IMR-90 (cell line): ENCODE results near the gene CPA5. TPM values are rescaled to one million over a fixed set of nuclear protein-coding genes. Genes with fewer than 3 reads are reported as not detected.
A peak's percentile ranks its signal among the peaks of the same experiment; 100 is the strongest.

Experiments
- ATAC-seq: fragments of 200-7000 bp; cut with Tn5 transposase; 2 replicates; pipeline ENCODE4 v1.9.1; 2020; ENCODE audit warnings: low read depth, mild to moderate bottlenecking, moderate library complexity
- BruUV-seq: library from RNA; stranded (reverse); fragments of 400-500 nt; replicated peaks from 2 replicates; lab custom pipeline; 2021; lab: Mats Ljungman, UMichigan
- CTCF ChIA-PET: fragments of 300-600 bp; formaldehyde crosslinking; extraction: SDS; loops from one replicate; lab custom pipeline; 2021; ENCODE audit warnings: antibody characterized with exemption; lab: Yijun Ruan, JAX
- POLR2A ChIA-PET: fragments of 300-600 bp; sonication (Branson Sonifier 250); formaldehyde crosslinking; loops from one replicate; lab custom pipeline; 2022; ENCODE audit warnings: antibody characterized with exemption; ENCODE audit not compliant: unreplicated experiment; lab: Charles Lee
- DNase-seq: peaks from one replicate; pipeline ENCODE4 v3.0.0; 2013
- H2AFZ ChIP-seq: replicated peaks from 2 replicates; pipeline ENCODE3; 2013; ENCODE audit warnings: low read length, mild to moderate bottlenecking; ENCODE audit not compliant: poor library complexity
- H2AK5ac ChIP-seq: 2 replicates; pipeline ENCODE4 v1.6.1; 2013; ENCODE audit warnings: low read depth, low read length, inconsistent platforms
- H2AK9ac ChIP-seq: replicated peaks from 2 replicates; pipeline ENCODE3; 2013; ENCODE audit warnings: mild to moderate bottlenecking, low read depth, low read length, moderate library complexity; ENCODE audit not compliant: poor library complexity
- H2BK120ac ChIP-seq: 2 replicates; pipeline ENCODE4 v1.6.1; 2013; ENCODE audit warnings: low read depth, low read length, inconsistent platforms
- H2BK15ac ChIP-seq: 3 replicates; pipeline ENCODE4 v1.6.1; 2013; ENCODE audit warnings: low read depth, low read length, inconsistent platforms
- H2BK20ac ChIP-seq: 2 replicates; pipeline ENCODE4 v1.6.1; 2013; ENCODE audit warnings: low read depth, mild to moderate bottlenecking, inconsistent platforms, low read length, moderate library complexity
- H2BK5ac ChIP-seq: 2 replicates; pipeline ENCODE4 v1.6.1; 2013; ENCODE audit warnings: mild to moderate bottlenecking, low read depth, low read length, inconsistent platforms; ENCODE audit not compliant: poor library complexity, severe bottlenecking
- H3K14ac ChIP-seq: replicated peaks from 2 replicates; pipeline ENCODE4 v1.6.1; 2013; ENCODE audit warnings: low read depth, low read length, inconsistent platforms
- H3K18ac ChIP-seq: 2 replicates; pipeline ENCODE4 v1.6.1; 2013; ENCODE audit warnings: low read depth, low read length, control low read depth
- H3K23ac ChIP-seq: 2 replicates; pipeline ENCODE4 v1.6.1; 2013; ENCODE audit warnings: low read depth, low read length, inconsistent platforms
- H3K27ac ChIP-seq: 2 replicates; pipeline ENCODE4 v1.5.1; 2013; ENCODE audit warnings: mild to moderate bottlenecking, control low read depth, low read length; ENCODE audit not compliant: insufficient read depth
- H3K27me3 ChIP-seq: 2 replicates; pipeline ENCODE4 v1.6.1; 2013; ENCODE audit warnings: low read length; ENCODE audit not compliant: control insufficient read depth, insufficient read depth
- H3K36me3 ChIP-seq: 2 replicates; pipeline ENCODE4 v1.6.1; 2013; ENCODE audit warnings: low read length, mixed read lengths; ENCODE audit not compliant: control insufficient read depth, insufficient read depth
- H3K4ac ChIP-seq: 2 replicates; pipeline ENCODE4 v1.6.1; 2013; ENCODE audit warnings: low read depth, low read length, inconsistent platforms
- H3K4me1 ChIP-seq: 2 replicates; pipeline ENCODE4 v1.6.1; 2013; ENCODE audit warnings: low read length, mixed read lengths; ENCODE audit not compliant: control insufficient read depth, insufficient read depth
- H3K4me2 ChIP-seq: 2 replicates; pipeline ENCODE4 v1.6.1; 2013; ENCODE audit warnings: low read depth, mild to moderate bottlenecking, control low read depth, low read length, moderate library complexity
- H3K4me3 ChIP-seq: 2 replicates; pipeline ENCODE4 v1.5.1; 2013; ENCODE audit warnings: low read depth, mild to moderate bottlenecking, control low read depth, low read length, moderate library complexity; ENCODE audit not compliant: insufficient read depth
- H3K56ac ChIP-seq: 2 replicates; pipeline ENCODE4 v1.6.1; 2013; ENCODE audit warnings: low read length, inconsistent platforms; ENCODE audit not compliant: insufficient read depth; ENCODE audit errors: extremely low read depth
- H3K79me1 ChIP-seq, 2 experiments: 2 replicates each; pipeline ENCODE4 v1.6.1; 2013; ENCODE audit warnings: low read length in 2 of 2, inconsistent platforms in 1 of 2, low read depth in 1 of 2
- H3K9ac ChIP-seq: 2 replicates; pipeline ENCODE4 v1.6.1; 2013; ENCODE audit warnings: low read depth, low read length, control low read depth
- H3K9me1 ChIP-seq: 2 replicates; pipeline ENCODE4 v1.6.1; 2013; ENCODE audit warnings: low read length, inconsistent platforms; ENCODE audit not compliant: insufficient read depth
- H3K9me3 ChIP-seq: 2 replicates; pipeline ENCODE4 v1.6.1; 2013; ENCODE audit warnings: low read length; ENCODE audit not compliant: control insufficient read depth, insufficient read depth
- H4K20me1 ChIP-seq: 2 replicates; pipeline ENCODE4 v1.6.1; 2013; ENCODE audit warnings: low read length, inconsistent platforms; ENCODE audit not compliant: insufficient read depth
- H4K5ac ChIP-seq: 2 replicates; pipeline ENCODE4 v1.6.1; 2013; ENCODE audit warnings: mild to moderate bottlenecking, low read depth, low read length, control low read depth
- H4K8ac ChIP-seq, 2 experiments: 2 replicates each; pipeline ENCODE4 v1.6.1; 2013; ENCODE audit warnings: low read depth in 2 of 2, low read length in 2 of 2, control low read depth in 1 of 2, inconsistent platforms in 1 of 2
- H4K91ac ChIP-seq: 2 replicates; pipeline ENCODE4 v1.6.1; 2013; ENCODE audit warnings: low read depth, low read length, inconsistent platforms; ENCODE audit not compliant: insufficient read depth
- CEBPB ChIP-seq: IDR thresholded peaks from 2 replicates; pipeline ENCODE4 v1.6.1; 2012; ENCODE audit warnings: low read depth, low read length, improper control_type of control experiment
- RAD21 ChIP-seq: IDR thresholded peaks from 2 replicates; pipeline ENCODE4 v1.6.1; 2012; ENCODE audit warnings: low read length, improper control_type of control experiment
- WGBS, 2 experiments: methylation state at CpG; one replicate each; pipeline versions ENCODE4 v1.1.5 to v1.1.7; 2013; ENCODE audit warnings: missing lambda C conversion rate in 2 of 2; ENCODE audit not compliant: insufficient read length in 1 of 2; ENCODE audit errors: extremely low coverage in 2 of 2; 5-methylcytosine and 5-hydroxymethylcytosine counted together
- dilution Hi-C: fragments of 300-500 bp; cut with HindIII; formaldehyde crosslinking; loops from one replicate; pipeline ENCODE4 v1.14.3; 2018; ENCODE audit warnings: low sequenced_read_pairs; ENCODE audit not compliant: unreplicated experiment
- in situ Hi-C: fragments of 300-500 bp; cut with MboI; formaldehyde crosslinking; loops from 3 replicates; pipeline ENCODE4 v1.14.3; 2019; ENCODE audit warnings: low sequenced_read_pairs, inconsistent platforms, mixed read lengths
- intact Hi-C: fragments of 100-400 bp; cut with micrococcal nuclease; formaldehyde crosslinking; loops from 2 replicates; pipeline ENCODE4 v1.10.0; 2022
- polyA plus RNA-seq, 3 experiments: library from polyadenylated mRNA; depleted of rRNA; stranded (reverse); fragments of >200 nt; gene quantifications; 2 replicates each; pipeline ENCODE4 v1.2.3, GENCODE V29; 2012; ENCODE audit warnings: low replicate concordance in 1 of 3
- total RNA-seq: library from RNA; depleted of rRNA; stranded (reverse); fragments of >200 nt; gene quantifications from 2 replicates; pipeline ENCODE4 v1.2.3, GENCODE V29; 2012

The CPA5 gene
- total and polyA plus RNA-seq, 2 of the 4 experiments (the other 2 are of a cell fraction), result under 0.01 to 0.86 TPM

DNA sequence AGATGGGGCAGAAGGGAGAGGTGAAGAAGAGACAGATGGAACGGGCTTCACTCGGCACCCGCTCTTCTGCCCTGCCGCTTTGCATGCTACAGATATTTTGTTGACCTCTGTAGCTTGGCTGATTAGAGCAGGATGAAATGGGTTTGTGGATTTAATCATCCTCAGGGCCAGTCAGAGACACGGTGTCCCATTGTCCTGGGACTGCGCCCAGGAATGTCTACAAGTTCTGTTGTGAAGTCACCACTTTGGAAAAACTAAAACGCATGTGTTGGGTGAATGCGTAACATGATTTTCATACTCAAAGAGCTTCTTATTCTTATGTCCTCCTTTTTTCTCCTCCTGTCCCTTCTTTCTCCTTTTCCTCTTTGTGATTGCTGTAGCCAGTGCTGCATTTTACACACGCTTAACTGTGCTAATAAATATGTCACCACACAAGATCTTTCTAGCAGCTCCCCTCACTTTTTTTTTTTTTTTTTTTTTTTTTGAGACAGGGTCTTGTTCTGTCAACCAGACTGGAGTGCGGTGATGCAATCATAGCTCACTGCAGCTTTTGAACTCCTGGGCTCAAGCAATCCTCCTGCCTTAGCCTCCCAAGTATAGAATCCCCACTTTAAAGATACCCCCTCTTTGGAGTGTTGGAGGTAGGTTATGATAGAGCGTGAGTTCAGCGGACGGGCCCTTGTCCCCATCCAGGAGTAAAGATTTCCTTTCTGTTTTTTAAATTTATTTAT, 48.2 kb upstream of the CPA5 start:
- in situ Hi-C loops, result no loop called here
- H3K27me3 ChIP-seq, result no peaks in the 10 kb centered on the region
- no peaks in the 10 kb centered on the region for H3K9me3 ChIP-seq
- H3K9me1 ChIP-seq, result peaks cover 12% of the 10 kb centered on the region
- H3K36me3 ChIP-seq, result peaks cover 2% of the 10 kb centered on the region; the same call in 1 of the 2 replicates
- POLR2A ChIA-PET, result interaction anchor here (0.6 kb wide), 2 partner anchors 9 to 132 kb away, joined by 3 read pairs; no protein-coding TSS in a partner anchor
- H3K9ac ChIP-seq, result no peak overlapping the region
- H4K5ac ChIP-seq, result no peak overlapping the region
- DNase-seq (no peak), ATAC-seq (no peak)
- no TSS peak for BruUV-seq
- CTCF ChIA-PET, result interaction anchor here (0.6 kb wide), 1 partner anchor 199 kb away, joined by 3 read pairs; no protein-coding TSS in a partner anchor
- intact Hi-C loops, result no loop called here
- H3K4ac ChIP-seq, result no peak overlapping the region
- no peak overlapping the region for H4K8ac ChIP-seq
- peak; percentile 46; the same call in 1 of the 2 replicates for TF ChIP-seq CEBPB
- TF ChIP-seq RAD21, result no peak
- no peak overlapping the region for H3K4me2 ChIP-seq
- H2BK20ac ChIP-seq, result no peak overlapping the region; the same call in 1 of the 2 replicates
- no peak overlapping the region for H3K18ac ChIP-seq
- H2BK120ac ChIP-seq, result no peak overlapping the region
- H2BK5ac ChIP-seq, result no peak overlapping the region
- H2AFZ ChIP-seq, result no peak overlapping the region
- H3K79me1 ChIP-seq, result peaks cover 5 to 8% of the 10 kb centered on the region in 2 experiments; a peak in 2 of 4 replicates
- no peak overlapping the region for H3K27ac ChIP-seq
- H3K23ac ChIP-seq, result no peak overlapping the region
- H4K91ac ChIP-seq, result no peak overlapping the region
- H3K4me3 ChIP-seq, result no peak overlapping the region
- dilution Hi-C loops, result no loop called here
- H2AK5ac ChIP-seq, result peak overlapping the region; percentile 20; the same call in 1 of the 2 replicates
- no peaks in the 10 kb centered on the region for H4K20me1 ChIP-seq
- no peak overlapping the region for H3K14ac ChIP-seq
- 90% methylated on average over 4 of the region's 13 CpGs; no CpG with 5 or more reads in 1 of the 2 experiments for WGBS, 2 experiments
- H3K56ac ChIP-seq, result no peak overlapping the region
- H2BK15ac ChIP-seq, result no peak overlapping the region
- no peak overlapping the region for H2AK9ac ChIP-seq
- H3K4me1 ChIP-seq, result peaks cover 7% of the 10 kb centered on the region
